SK-N-MC (cell line): ENCODE results near the gene SLC7A1.

ENCODE experiments used
- EZH2 ChIP-seq: fragments of 200-600 bp; sonication (generic); IDR thresholded peaks from one replicate; pipeline ENCODE4 v1.6.1; 2017; ENCODE audit warnings: antibody characterized with exemption
- FOXP2 ChIP-seq: optimal IDR thresholded peaks from 2 replicates; pipeline ENCODE3; 2011; ENCODE audit warnings: mild to moderate bottlenecking, moderate library complexity; ENCODE audit not compliant: insufficient read depth; ENCODE audit errors: extremely low read length, control extremely low read depth
- POLR2AphosphoS5 ChIP-seq: IDR thresholded peaks from 2 replicates; pipeline ENCODE4 v1.6.1; 2012; ENCODE audit warnings: mild to moderate bottlenecking, low read depth, low read length, borderline replicate concordance

- TF ChIP-seq POLR2AphosphoS5: no peak
- no peak for TF ChIP-seq EZH2
- TF ChIP-seq FOXP2: no peak
Observed at GRCh38 chr13:29569253-29570050, 26.0 kb downstream of the SLC7A1 start.
